Smooth muscle cell (in vitro differentiated cells): ENCODE results near the gene SLC25A53. TPM values are rescaled to one million over a fixed set of nuclear protein-coding genes. Genes with fewer than 3 reads are reported as not detected.

Experiments
- DNase-seq: peaks from one replicate; lab custom pipeline; 2025; ENCODE audit not compliant: unreplicated experiment; lab: John Stamatoyannopoulos, UW
- H2AFZ ChIP-seq: fragments of 200-600 bp; sonication (generic); 2 replicates; pipeline ENCODE4 v1.6.0; 2016; ENCODE audit warnings: antibody characterized with exemption, low read depth, mild to moderate bottlenecking
- H3F3A ChIP-seq: fragments of 200-600 bp; sonication (generic); 2 replicates; pipeline ENCODE4 v1.6.0; 2017; ENCODE audit warnings: antibody characterized with exemption, low read depth
- H3K27ac ChIP-seq: fragments of 200-600 bp; sonication (generic); 2 replicates; pipeline ENCODE4 v1.5.1; 2016; ENCODE audit warnings: low read depth, mild to moderate bottlenecking
- H3K27me3 ChIP-seq: fragments of 200-600 bp; sonication (generic); 2 replicates; pipeline ENCODE4 v1.6.1; 2016; ENCODE audit warnings: low read depth, mild to moderate bottlenecking
- H3K36me3 ChIP-seq: fragments of 200-600 bp; sonication (generic); 2 replicates; pipeline ENCODE4 v1.5.1; 2016; ENCODE audit warnings: low read depth
- H3K4me1 ChIP-seq: fragments of 200-600 bp; sonication (generic); 2 replicates; pipeline ENCODE4 v1.5.1; 2016; ENCODE audit warnings: low read depth
- H3K4me2 ChIP-seq: fragments of 200-600 bp; sonication (generic); 2 replicates; pipeline ENCODE4 v1.6.0; 2016; ENCODE audit warnings: mild to moderate bottlenecking
- H3K4me3 ChIP-seq: fragments of 200-600 bp; sonication (generic); 2 replicates; pipeline ENCODE4 v1.5.1; 2016; ENCODE audit warnings: mild to moderate bottlenecking
- H3K79me2 ChIP-seq: fragments of 200-600 bp; sonication (generic); 2 replicates; pipeline ENCODE4 v1.6.0; 2016; ENCODE audit warnings: low read depth, mild to moderate bottlenecking
- H3K9ac ChIP-seq: fragments of 200-600 bp; sonication (generic); 2 replicates; pipeline ENCODE4 v1.6.0; 2016; ENCODE audit warnings: low read depth
- H3K9me3 ChIP-seq: fragments of 200-600 bp; sonication (generic); replicated peaks from 2 replicates; pipeline ENCODE4 v1.5.1; 2016; ENCODE audit warnings: low read depth
- H4K20me1 ChIP-seq: fragments of 200-600 bp; sonication (generic); 2 replicates; pipeline ENCODE4 v1.6.0; 2016; ENCODE audit warnings: low read depth
- WGBS: methylation state at CpG from one replicate; pipeline ENCODE4 v1.1.7; 2016; ENCODE audit warnings: low lambda C conversion rate; 5-methylcytosine and 5-hydroxymethylcytosine counted together
- polyA plus RNA-seq: library from polyadenylated mRNA; unstranded; fragments of >200 nt; fragmentation: Nextera tagmentation; extraction: Ambion mirVana; gene quantifications from 2 replicates; pipeline ENCODE4 v1.2.1, GENCODE V29; 2016
- total RNA-seq: library from RNA; depleted of rRNA; stranded (reverse); fragments of >200 nt; gene quantifications from 2 replicates; pipeline ENCODE4 v1.2.3, GENCODE V29; 2014
- TF ChIP-seq, protein P1 (sequence below): fragments of 200-600 bp; sonication (generic); IDR thresholded peaks from 2 replicates; pipeline ENCODE4 v1.5.1; 2017; ENCODE audit warnings: borderline replicate concordance, mild to moderate bottlenecking, antibody characterized with exemption; ENCODE audit not compliant: insufficient read depth, poor library complexity, severe bottlenecking

SLC25A53 gene
- total and polyA plus RNA-seq, 2 experiments from 2014 or later = 0.18 to 3.4 TPM

DNA sequence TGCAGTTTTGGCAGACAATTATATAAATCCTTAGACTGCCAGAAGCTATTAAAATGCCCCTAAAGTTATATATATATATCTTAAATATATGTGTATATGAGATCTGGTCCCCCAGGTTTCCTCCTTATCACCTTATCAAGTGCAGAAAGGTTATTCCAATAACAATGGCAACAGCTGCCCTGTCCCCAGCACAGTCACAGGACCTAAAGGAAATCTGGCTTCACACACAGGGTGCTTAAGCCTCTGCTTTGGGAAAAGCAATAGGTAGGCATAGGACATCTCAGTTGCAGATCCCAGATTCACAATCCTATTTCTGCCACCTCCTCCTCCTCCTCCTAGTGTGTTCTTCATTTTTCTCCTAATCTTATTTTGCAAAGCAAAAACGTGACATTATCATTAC lies 5.8 kb downstream of the SLC25A53 start:
- no peak overlapping the region for H3K9ac ChIP-seq
- H3K4me3 ChIP-seq = no peak overlapping the region
- no peaks in the 10 kb centered on the region for H3F3A ChIP-seq
- no peaks in the 10 kb centered on the region for H3K9me3 ChIP-seq
- 29% methylated on average over 1 of the region's 1 CpG for WGBS
- no peaks in the 10 kb centered on the region for H3K27me3 ChIP-seq
- TF ChIP-seq, protein P1, sequence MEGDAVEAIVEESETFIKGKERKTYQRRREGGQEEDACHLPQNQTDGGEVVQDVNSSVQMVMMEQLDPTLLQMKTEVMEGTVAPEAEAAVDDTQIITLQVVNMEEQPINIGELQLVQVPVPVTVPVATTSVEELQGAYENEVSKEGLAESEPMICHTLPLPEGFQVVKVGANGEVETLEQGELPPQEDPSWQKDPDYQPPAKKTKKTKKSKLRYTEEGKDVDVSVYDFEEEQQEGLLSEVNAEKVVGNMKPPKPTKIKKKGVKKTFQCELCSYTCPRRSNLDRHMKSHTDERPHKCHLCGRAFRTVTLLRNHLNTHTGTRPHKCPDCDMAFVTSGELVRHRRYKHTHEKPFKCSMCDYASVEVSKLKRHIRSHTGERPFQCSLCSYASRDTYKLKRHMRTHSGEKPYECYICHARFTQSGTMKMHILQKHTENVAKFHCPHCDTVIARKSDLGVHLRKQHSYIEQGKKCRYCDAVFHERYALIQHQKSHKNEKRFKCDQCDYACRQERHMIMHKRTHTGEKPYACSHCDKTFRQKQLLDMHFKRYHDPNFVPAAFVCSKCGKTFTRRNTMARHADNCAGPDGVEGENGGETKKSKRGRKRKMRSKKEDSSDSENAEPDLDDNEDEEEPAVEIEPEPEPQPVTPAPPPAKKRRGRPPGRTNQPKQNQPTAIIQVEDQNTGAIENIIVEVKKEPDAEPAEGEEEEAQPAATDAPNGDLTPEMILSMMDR = no peak
- H3K27ac ChIP-seq = no peak overlapping the region
- H4K20me1 ChIP-seq = no peaks in the 10 kb centered on the region
- no peak overlapping the region for H3K4me2 ChIP-seq
- DNase-seq = no peak
- no peaks in the 10 kb centered on the region for H3K79me2 ChIP-seq
- no peaks in the 10 kb centered on the region for H3K36me3 ChIP-seq
- H3K4me1 ChIP-seq = no peaks in the 10 kb centered on the region
- H2AFZ ChIP-seq = no peak overlapping the region

DNA sequence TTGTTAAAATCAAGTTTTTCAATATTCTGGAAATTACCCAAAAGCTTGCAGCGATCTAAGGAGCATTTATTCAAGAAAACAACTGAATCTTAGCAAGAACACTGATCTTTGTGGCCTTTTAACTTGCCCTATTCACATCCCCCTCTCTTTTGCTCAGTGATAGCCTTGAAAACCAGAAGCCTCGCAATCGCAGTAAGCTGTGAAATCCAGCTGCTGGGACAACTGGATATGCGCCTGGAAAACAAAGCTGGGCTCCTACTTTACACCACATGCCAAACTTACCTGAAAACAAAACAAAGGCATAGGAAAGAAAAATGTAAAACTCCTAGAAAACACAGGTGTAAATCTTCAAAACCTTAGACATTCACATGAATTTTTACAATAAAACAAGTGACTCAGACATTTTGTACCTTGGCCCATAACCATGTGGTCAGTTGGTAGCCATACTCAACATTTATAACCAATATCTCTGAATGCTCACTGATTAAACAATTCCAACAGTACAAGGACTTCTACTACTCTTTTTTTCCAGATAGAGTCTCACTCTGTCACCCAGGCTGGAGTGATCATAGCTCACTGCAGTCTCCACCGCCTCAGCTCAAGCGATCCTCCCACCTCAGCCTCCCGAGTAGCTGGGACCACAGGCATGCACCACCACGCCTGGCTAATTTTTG lies 15.6 kb downstream of the SLC25A53 start:
- H3K27me3 ChIP-seq = no peaks in the 10 kb centered on the region
- H3K79me2 ChIP-seq = no peaks in the 10 kb centered on the region
- no peak for DNase-seq
- no peak overlapping the region for H3K4me3 ChIP-seq
- TF ChIP-seq, protein P1 = no peak
- H3K9ac ChIP-seq = no peak overlapping the region
- H2AFZ ChIP-seq = no peak overlapping the region
- H3K4me2 ChIP-seq = no peak overlapping the region
- H3K9me3 ChIP-seq = no peaks in the 10 kb centered on the region
- no peaks in the 10 kb centered on the region for H4K20me1 ChIP-seq
- 87% methylated on average over 8 of the region's 8 CpGs for WGBS
- no peak overlapping the region for H3K27ac ChIP-seq
- no peaks in the 10 kb centered on the region for H3F3A ChIP-seq
- no peaks in the 10 kb centered on the region for H3K4me1 ChIP-seq
- no peaks in the 10 kb centered on the region for H3K36me3 ChIP-seq

DNA sequence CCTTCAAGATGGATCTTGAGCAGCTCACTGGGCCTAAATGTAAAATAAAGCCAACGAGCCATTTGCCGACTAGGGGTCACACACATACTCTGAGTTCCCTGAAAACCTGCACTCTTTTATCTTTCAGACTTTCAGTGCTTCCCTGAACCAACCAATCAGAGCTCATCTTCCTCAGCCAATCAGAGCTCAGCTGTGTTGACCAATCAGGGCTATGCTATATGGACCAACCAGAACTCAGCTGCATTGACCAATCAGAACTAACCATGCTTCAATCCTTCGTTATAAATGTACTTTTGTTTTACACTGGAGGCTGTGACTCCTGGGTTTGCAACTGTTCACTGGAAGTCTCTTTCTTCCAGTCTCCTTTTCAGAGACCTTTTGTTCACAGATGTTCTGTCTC lies 19.3 kb downstream of the SLC25A53 start:
- no peak overlapping the region for H3K27ac ChIP-seq
- H3K27me3 ChIP-seq = no peaks in the 10 kb centered on the region
- DNase-seq = no peak
- H3K36me3 ChIP-seq = no peaks in the 10 kb centered on the region
- no peaks in the 10 kb centered on the region for H3K9me3 ChIP-seq
- H3K4me2 ChIP-seq = no peak overlapping the region
- no peak overlapping the region for H2AFZ ChIP-seq
- H3K4me1 ChIP-seq = no peaks in the 10 kb centered on the region
- no peak overlapping the region for H3K9ac ChIP-seq
- H4K20me1 ChIP-seq = no peaks in the 10 kb centered on the region
- TF ChIP-seq, protein P1 = no peak
- no peak overlapping the region for H3K4me3 ChIP-seq
- 75% methylated on average over 3 of the region's 3 CpGs for WGBS
- H3F3A ChIP-seq = no peaks in the 10 kb centered on the region
- no peaks in the 10 kb centered on the region for H3K79me2 ChIP-seq
